ENCODE results near the gene SLC9B2.
A peak's percentile ranks its signal among the peaks of the same experiment; 100 is the strongest.

Gene SLC9B2

GRCh38 chr4:103075894-103076746 is 441 bp downstream of the SLC9B2 start:
- peak overlapping the region; percentile 76 for H3K4me3 ChIP-seq (ENCODE audit: low read length)
- DNase-seq (ENCODE audit: low read depth), result peak; percentile 70
- TF ChIP-seq CTCF (conservative IDR thresholded peaks at IDR 0.05; ENCODE audit: low read length), result no peak; the same call in 1 of the 2 replicates

GRCh38 chr4:103075435-103075893 is 1.1 kb downstream of the SLC9B2 start:
- peak; percentile 34 for DNase-seq (ENCODE audit: low read depth)
- TF ChIP-seq CTCF (conservative IDR thresholded peaks at IDR 0.05; ENCODE audit: low read length), result no peak
- peak overlapping the region; percentile 76 for H3K4me3 ChIP-seq (ENCODE audit: low read length)

- no peak for TF ChIP-seq CTCF (conservative IDR thresholded peaks at IDR 0.05; ENCODE audit: low read length)
- H3K4me3 ChIP-seq (ENCODE audit: low read length), result peak overlapping the region; percentile 76
- peak; percentile 25 for DNase-seq (ENCODE audit: low read depth)
Observed at GRCh38 chr4:103074744-103075434, 1.7 kb downstream of the SLC9B2 start.

GRCh38 chr4:103073792-103074438 is 2.6 kb downstream of the SLC9B2 start:
- TF ChIP-seq CTCF (conservative IDR thresholded peaks at IDR 0.05; ENCODE audit: low read length), result no peak
- no peak overlapping the region for H3K4me3 ChIP-seq (ENCODE audit: low read length)
- peak; percentile 31 for DNase-seq (ENCODE audit: low read depth)

GRCh38 chr4:103067841-103068547 is 8.6 kb downstream of the SLC9B2 start:
- TF ChIP-seq CTCF (conservative IDR thresholded peaks at IDR 0.05; ENCODE audit: low read length), result no peak
- no peak overlapping the region for H3K4me3 ChIP-seq (ENCODE audit: low read length)
- no peak for DNase-seq (ENCODE audit: low read depth)

GRCh38 chr4:103060453-103061148 is 16.0 kb downstream of the SLC9B2 start:
- H3K4me3 ChIP-seq (ENCODE audit: low read length), result no peak overlapping the region
- DNase-seq (ENCODE audit: low read depth), result no peak
- TF ChIP-seq CTCF (conservative IDR thresholded peaks at IDR 0.05; ENCODE audit: low read length), result no peak
